ENCODE measurements around the gene ZNF366.

ZNF366 gene

GRCh38 chr5:72393052-72393451 is 114.2 kb downstream of the ZNF366 start:
- Histone ChIP-seq H3K27ac (ENCODE audit: low read length) (no peak overlapping the region), H3K36me3 (ENCODE audit: control insufficient read depth, insufficient read depth, low read length) (no peaks in the 10 kb centered on the region), H3K4me1 (ENCODE audit: control insufficient read depth, insufficient read depth, low read length) (no peaks in the 10 kb centered on the region), H3K27me3 (ENCODE audit: control insufficient read depth, insufficient read depth, low read length) (no peaks in the 10 kb centered on the region), H3K9me3 (ENCODE audit: control insufficient read depth, insufficient read depth, low read length) (no peaks in the 10 kb centered on the region), H3K4me3 (ENCODE audit: low read length) (no peak overlapping the region)
- no peak for DNase-seq (ENCODE audit: low read depth, low spot score)
